ENCODE results near the gene PRKCH.

The PRKCH gene

DNA sequence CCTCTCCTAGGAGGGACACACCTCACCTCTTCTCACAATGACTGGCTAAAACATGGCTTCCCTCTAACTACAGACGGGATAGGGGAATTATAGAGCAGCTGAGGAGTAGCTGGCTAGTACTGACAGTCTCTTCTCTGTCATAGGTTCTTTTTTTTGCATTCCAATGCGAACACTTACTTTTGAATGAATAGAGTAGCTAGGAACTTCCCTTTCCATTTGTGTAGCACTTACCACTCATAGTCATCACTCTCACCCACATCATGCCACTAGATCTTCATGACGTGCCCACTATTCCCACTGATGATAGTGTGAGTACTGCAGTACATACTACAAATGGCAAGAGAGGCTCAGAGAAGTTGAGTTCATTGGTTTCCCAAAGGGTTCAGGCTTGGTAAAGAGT lies 230.0 kb downstream of the PRKCH start:
- TF ChIP-seq, protein P1, sequence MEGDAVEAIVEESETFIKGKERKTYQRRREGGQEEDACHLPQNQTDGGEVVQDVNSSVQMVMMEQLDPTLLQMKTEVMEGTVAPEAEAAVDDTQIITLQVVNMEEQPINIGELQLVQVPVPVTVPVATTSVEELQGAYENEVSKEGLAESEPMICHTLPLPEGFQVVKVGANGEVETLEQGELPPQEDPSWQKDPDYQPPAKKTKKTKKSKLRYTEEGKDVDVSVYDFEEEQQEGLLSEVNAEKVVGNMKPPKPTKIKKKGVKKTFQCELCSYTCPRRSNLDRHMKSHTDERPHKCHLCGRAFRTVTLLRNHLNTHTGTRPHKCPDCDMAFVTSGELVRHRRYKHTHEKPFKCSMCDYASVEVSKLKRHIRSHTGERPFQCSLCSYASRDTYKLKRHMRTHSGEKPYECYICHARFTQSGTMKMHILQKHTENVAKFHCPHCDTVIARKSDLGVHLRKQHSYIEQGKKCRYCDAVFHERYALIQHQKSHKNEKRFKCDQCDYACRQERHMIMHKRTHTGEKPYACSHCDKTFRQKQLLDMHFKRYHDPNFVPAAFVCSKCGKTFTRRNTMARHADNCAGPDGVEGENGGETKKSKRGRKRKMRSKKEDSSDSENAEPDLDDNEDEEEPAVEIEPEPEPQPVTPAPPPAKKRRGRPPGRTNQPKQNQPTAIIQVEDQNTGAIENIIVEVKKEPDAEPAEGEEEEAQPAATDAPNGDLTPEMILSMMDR (IDR thresholded peaks at IDR 0.05), result no peak
- no peak for TF ChIP-seq ZFX (IDR thresholded peaks at IDR 0.05; ENCODE audit: borderline replicate concordance)
- no peak overlapping the region for H3K27ac ChIP-seq

DNA sequence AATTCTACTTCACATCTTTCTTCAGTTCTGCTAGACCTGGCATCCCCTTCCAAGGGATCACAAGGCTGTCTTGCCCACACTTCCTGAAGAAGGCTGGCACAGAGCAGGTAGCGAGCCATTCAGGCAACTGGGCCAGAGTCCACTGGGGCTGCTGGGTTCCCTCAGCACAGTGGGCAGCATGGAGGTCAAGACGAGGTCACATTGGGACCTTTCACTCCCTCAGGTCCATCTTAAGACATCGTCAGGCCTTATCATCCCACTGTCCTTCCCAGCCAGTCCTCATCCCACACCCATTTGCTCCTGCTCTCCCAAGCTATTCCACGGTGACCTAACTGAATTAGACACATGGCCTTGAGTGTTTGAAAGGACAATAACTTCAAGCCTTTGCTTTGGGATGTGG lies 230.9 kb downstream of the PRKCH start:
- H3K27ac ChIP-seq, result no peak overlapping the region
- no peak for TF ChIP-seq ZFX (IDR thresholded peaks at IDR 0.05; ENCODE audit: borderline replicate concordance)
- TF ChIP-seq, protein P1 (IDR thresholded peaks at IDR 0.05), result no peak

DNA sequence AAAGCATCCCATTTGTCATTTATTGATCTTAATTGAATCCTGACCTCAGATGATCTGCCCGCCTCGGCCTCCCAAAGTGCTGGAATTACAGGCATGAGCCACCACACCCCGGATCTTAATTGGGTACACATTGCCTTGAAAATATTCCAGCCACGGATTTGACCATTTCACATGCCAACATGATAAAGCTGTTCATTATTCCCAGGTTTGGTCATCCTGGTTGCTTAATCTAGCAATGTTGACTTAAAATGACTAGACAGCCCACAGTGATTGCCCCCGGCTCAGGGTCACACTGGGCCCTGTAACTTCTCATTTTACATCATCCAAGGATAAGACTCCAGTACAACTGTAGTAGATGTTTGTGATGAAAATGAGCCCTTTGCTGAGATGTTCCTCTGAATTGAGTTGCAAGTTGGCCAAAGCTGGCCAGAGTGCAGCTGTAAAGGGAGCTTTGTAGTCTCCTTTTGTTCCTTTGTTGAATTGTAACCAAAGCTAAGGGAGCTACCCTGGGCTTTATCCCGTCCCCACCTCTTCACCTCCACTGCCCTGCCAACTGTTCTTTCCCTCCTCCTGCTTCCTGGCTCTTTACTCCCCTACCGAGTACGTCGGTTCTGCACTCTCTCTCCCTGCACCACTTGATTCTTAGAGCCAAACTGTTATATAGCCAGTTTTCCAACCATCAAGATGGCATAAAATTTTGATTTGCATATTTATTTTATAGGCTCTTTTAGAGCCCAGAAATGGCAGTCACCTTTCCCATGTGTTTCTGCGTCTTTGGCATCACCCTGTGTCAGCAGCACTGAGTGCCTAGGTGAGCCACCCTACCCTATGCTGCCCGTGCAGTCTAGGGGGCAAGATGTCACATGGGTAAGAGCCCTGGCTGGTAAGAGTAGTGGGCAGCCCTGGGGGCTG lies 232.6 kb downstream of the PRKCH start:
- no peak overlapping the region for H3K27ac ChIP-seq
- TF ChIP-seq ZFX (IDR thresholded peaks at IDR 0.05; ENCODE audit: borderline replicate concordance), result no peak
- TF ChIP-seq, protein P1 (IDR thresholded peaks at IDR 0.05), result no peak

DNA sequence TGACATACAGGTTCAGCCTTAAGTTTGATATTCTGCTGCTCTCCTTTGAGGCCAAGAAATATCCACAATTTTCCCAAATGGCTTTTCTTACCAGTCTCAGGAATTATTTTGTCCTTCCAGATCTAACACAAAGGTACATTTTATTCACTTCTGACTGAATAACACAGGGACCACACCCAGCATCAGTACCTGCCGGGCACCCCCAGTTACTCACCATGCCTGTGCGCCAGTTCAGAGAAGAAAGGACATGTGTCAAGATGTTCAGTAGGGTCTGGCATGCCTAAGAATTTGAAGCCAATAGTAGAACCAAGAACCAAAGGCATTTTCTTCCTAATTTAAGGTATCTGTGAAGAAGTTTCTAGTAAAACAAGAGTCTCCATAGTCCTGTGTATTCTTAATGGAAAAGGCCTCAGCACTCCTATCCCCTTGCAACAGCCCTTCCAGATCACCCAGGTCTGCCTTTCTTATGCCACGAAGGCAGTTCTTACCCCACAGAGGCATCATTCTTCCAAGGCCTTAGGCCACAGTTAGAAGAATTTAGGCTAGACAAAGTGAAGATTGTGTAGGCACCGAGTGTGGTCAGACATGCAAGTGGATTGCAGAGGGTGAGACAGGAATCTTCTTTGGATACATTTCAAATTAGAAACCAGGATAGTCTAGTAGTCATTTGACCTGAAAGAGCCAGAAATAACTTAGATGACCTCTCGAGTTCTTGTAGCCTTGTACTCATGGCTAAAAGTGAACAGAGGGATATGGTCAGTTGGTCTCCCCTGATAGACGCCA lies 233.9 kb downstream of the PRKCH start:
- H3K27ac ChIP-seq, result no peak overlapping the region
- TF ChIP-seq, protein P1 (IDR thresholded peaks at IDR 0.05), result no peak
- no peak for TF ChIP-seq ZFX (IDR thresholded peaks at IDR 0.05; ENCODE audit: borderline replicate concordance)

DNA sequence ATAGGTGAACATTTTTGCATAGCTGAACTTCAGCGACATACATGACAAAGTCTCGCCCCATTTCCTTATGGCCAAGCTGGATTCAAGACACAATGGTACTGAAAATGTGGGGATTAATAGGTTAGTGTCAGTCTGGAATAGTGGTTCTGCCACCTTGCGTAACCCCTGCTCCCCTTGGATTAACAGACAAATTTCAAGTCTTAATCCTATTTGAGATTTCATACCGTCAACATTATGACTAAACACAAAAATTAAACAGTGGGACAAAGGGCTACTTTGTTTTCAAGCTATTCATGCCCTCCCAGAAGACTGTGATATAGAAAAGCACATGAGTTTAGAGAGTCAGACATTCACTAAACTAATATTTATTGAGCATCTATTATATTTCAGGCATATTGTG lies 235.1 kb downstream of the PRKCH start:
- no peak for TF ChIP-seq ZFX (IDR thresholded peaks at IDR 0.05; ENCODE audit: borderline replicate concordance)
- TF ChIP-seq, protein P1 (IDR thresholded peaks at IDR 0.05), result no peak
- H3K27ac ChIP-seq, result no peak overlapping the region

DNA sequence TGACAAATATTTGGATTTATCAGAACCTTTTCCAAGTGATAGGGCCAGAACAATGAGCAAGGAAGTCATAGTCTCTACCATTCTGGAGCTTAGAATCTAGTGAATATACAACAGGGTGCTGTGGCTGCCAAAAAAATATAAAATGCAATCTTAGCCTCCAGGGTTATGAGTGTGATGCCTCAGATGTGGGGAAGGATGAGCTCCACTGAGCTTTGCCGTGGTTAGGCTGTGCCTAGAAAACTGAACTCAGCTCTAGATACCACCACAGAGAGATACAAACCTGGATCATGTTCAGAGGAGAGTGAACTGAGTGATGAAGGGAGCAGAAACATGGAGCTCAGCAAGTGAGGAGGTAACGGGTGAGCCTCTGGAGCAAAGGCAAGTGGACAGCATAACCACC lies 235.9 kb downstream of the PRKCH start:
- TF ChIP-seq, protein P1 (IDR thresholded peaks at IDR 0.05), result no peak
- no peak for TF ChIP-seq ZFX (IDR thresholded peaks at IDR 0.05; ENCODE audit: borderline replicate concordance)
- H3K27ac ChIP-seq, result no peak overlapping the region

DNA sequence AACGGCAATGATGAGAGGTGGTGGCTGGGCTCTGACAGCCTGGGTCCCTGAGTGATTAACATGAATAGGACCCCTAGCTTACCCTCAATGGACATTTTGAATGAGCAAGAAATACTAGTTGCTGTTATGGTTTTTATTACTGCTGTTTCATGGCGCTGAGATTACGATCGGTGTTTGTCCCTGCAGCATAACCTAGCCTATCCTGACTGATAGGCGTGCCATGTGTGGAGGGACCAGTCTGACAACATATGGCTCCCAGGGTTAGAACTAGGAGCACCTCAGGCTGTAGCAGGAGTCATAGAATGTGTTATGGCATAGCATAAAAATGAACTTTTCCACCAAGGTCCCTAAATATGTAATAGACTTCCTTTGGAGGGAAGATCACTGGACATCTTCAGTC lies 236.5 kb downstream of the PRKCH start:
- TF ChIP-seq, protein P1 (IDR thresholded peaks at IDR 0.05), result no peak
- TF ChIP-seq ZFX (IDR thresholded peaks at IDR 0.05; ENCODE audit: borderline replicate concordance), result no peak

More for the DNA sequence above, 236.5 kb downstream of the PRKCH start:
- no peak overlapping the region for H3K27ac ChIP-seq

Measured in 22Rv1 (cell line).